T47D (cell line): ENCODE measurements around the gene TMEM45A.
"Not testable (repeated sequence)": the region's sequence is repeated elsewhere in the genome, so short reads cannot be mapped to it uniquely, and the experiment has no call there.

ENCODE experiments used
- DNase-seq, 2 experiments: peaks; one replicate each; pipeline versions ENCODE4 v3.0.0 to v3.0.0-alpha.2; 2011 to 2012; ENCODE audit warnings: low read depth in 1 of 2, low spot score in 1 of 2
- JUND ChIP-seq: IDR thresholded peaks from 2 replicates; pipeline ENCODE4 v1.6.1; 2012; ENCODE audit warnings: low read depth
- in situ Hi-C: cut with HindIII; loops from 2 replicates; pipeline ENCODE4 v1.10.0; 2016; ENCODE audit warnings: low sequenced_read_pairs, low pct_unique_long_range_greater_than_20kb

Gene TMEM45A

GRCh38 chr3:100525753-100526612 is 33.6 kb downstream of the TMEM45A start:
- no peak for TF ChIP-seq JUND
- peak; percentile 22 to 75 for DNase-seq
- in situ Hi-C loops, result no loop called here

GRCh38 chr3:100526613-100527346 is 34.4 kb downstream of the TMEM45A start:
- in situ Hi-C loops, result no loop called here
- no peak for TF ChIP-seq JUND
- DNase-seq, result no peak

- no peak for TF ChIP-seq JUND
- DNase-seq, result no peak
- in situ Hi-C loops, result no loop called here
Observed at GRCh38 chr3:100527347-100527735, 34.9 kb downstream of the TMEM45A start.

- no peak for DNase-seq
- in situ Hi-C loops, result no loop called here
- TF ChIP-seq JUND, result no peak
Observed at GRCh38 chr3:100531093-100531492, 38.7 kb downstream of the TMEM45A start.

GRCh38 chr3:100532411-100532810 is 40.0 kb downstream of the TMEM45A start:
- in situ Hi-C loops, result no loop called here
- TF ChIP-seq JUND, result no peak
- no peak for DNase-seq

DNA sequence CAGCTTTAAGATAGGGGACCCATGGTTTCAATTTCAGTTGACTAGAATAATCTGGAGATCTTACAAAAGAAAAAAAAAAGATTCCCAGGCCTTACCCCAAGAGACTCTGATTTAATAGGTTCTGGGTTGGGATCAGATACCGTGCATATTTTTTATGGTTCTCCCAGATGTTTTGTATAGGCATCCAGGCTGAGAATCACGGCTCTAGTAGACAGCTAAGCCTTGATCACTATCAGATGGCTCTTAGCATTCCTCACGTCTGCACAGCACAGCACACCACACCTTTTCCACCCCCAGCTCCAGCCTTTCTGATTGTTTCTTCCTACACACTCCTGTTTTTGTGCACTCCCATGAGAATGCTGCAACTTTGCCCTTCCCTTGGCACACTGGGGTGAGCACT is 40.8 kb downstream of the TMEM45A start:
- in situ Hi-C loops, result no loop called here
- DNase-seq, result no peak
- no peak for TF ChIP-seq JUND

DNA sequence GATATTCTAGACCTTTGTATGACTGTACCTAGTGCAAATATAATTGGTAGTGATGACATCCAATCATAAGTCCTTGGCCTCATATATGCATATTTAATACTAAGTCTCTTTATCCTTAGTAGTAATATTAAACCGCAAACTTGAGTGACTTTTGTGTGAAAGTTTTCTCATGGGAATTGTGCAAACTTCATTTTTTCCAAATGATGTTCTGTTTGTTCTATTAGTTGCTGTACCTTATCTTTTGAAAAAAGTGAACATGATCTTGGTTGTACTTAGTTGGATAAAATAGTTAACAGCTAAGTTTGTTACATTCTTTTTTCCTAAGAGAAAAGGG is 43.2 kb downstream of the TMEM45A start:
- DNase-seq, result no peak
- in situ Hi-C loops, result no loop called here
- TF ChIP-seq JUND, result no peak

- TF ChIP-seq JUND, result no peak
- DNase-seq, result no peak
- in situ Hi-C loops, result no loop called here
Observed at GRCh38 chr3:100536093-100536492, 43.7 kb downstream of the TMEM45A start.

DNA sequence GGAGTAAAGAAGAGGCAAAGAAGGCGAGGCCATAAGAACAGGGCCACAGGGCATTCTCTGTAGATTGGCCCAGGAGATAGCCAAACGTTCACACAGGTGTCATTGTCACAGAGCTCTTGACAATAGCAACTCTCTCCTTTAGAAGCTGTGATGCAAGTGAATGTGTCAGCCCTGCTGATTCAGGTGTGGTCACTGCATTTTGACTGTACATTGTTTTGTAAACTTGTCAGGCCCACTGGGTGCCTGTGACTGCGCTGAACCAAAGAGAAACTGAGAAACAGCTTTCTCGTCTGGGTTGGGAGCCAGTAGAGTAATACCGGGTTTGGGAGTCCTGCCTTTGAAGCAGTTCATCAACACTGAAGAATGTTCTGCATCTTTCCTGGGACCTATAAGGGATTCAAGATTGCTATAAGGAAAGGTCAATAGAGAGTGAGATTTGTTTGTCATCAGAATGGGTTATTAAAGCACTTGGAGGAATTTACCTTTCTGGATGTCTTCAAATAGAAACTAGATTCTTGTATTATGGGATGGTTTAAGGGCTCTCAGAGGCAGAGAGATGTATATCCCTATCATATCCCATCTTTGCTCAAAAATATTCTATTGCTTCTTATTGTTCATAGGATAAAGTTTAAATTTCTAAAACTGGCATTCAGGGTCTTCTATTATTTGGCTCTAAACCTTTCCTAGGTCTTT is 45.4 kb downstream of the TMEM45A start:
- DNase-seq, result peak in 1 of 2 experiments; percentile 29
- in situ Hi-C loops, result no loop called here
- TF ChIP-seq JUND, result no peak

GRCh38 chr3:100538339-100538706 is 45.9 kb downstream of the TMEM45A start:
- TF ChIP-seq JUND, result no peak
- in situ Hi-C loops, result no loop called here
- DNase-seq, result no peak

- no peak for DNase-seq
- in situ Hi-C loops, result no loop called here
Observed at GRCh38 chr3:100540791-100541334, 48.4 kb downstream of the TMEM45A start.

GRCh38 chr3:100541428-100541827 is 49.0 kb downstream of the TMEM45A start:
- DNase-seq, in situ Hi-C loops: not testable (repeated sequence)

More at GRCh38 chr3:100540791-100541334, 48.4 kb downstream of the TMEM45A start:
- no peak for TF ChIP-seq JUND

DNA sequence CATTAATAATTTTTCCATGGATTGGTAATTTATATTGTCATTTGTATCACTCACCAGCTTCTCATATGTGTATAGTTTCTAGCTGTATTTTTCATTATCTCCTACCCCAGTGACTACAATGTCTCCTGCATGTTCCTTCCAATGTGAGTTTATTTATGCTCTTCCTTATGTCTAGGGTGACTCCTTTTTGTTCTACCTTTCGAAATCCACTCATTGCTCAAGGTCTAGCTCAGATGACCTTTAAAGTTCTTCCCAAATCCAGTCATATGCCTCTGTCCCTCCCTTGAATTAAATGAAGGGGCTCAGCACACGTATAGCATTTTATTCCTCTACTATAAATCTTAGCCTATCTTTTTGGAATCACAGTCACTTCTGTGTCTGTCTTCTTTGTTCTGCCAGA is 53.0 kb downstream of the TMEM45A start:
- in situ Hi-C loops, result no loop called here
- TF ChIP-seq JUND, result no peak
- no peak for DNase-seq
